HEK293 (cell line): Measurements from ENCODE around the gene TRIM66.

Experiments
- CTCF ChIA-PET: fragments of 350-600 bp; formaldehyde crosslinking; extraction: SDS; loops from one replicate; lab custom pipeline; 2021; ENCODE audit warnings: antibody characterized with exemption; lab: Yijun Ruan, JAX
- POLR2A ChIA-PET: fragments of 300-600 bp; formaldehyde crosslinking; extraction: SDS; loops from one replicate; lab custom pipeline; 2020; ENCODE audit warnings: antibody characterized with exemption, inconsistent platforms; lab: Yijun Ruan, JAX
- H3K27ac ChIP-seq: fragments of 200-500 bp; sonication (Bioruptor generic); 2 replicates; pipeline ENCODE4 v1.5.1; 2014; ENCODE audit warnings: low read depth, low read length, control low read depth, inconsistent platforms; ENCODE audit errors: extremely low read depth
- H3K36me3 ChIP-seq, 2 experiments: fragments of 200-500 bp in 1 of 2; sonication (Bioruptor generic) in 1 of 2; 1 replicate in 1 of 2; 2 replicates in 1 of 2; pipeline ENCODE4 v1.5.1; 2014 to 2017; ENCODE audit warnings: inconsistent platforms in 2 of 2, low read length in 2 of 2; ENCODE audit not compliant: control insufficient read depth in 2 of 2, insufficient read depth in 1 of 2
- H3K4me1 ChIP-seq: fragments of 200-500 bp; sonication (Bioruptor generic); 2 replicates; pipeline ENCODE4 v1.5.1; 2014; ENCODE audit warnings: mild to moderate bottlenecking, low read length, inconsistent platforms; ENCODE audit not compliant: control insufficient read depth, insufficient read depth
- H3K4me3 ChIP-seq: 2 replicates; pipeline ENCODE4 v1.5.1; 2011; ENCODE audit warnings: low read depth, mild to moderate bottlenecking, control low read depth, low read length, moderate library complexity
- H3K9me3 ChIP-seq: fragments of 200-500 bp; sonication (Bioruptor generic); 2 replicates; pipeline ENCODE4 v1.5.1; 2014; ENCODE audit warnings: low read depth, low read length, inconsistent platforms; ENCODE audit not compliant: control insufficient read depth, insufficient read depth
- BCL11B ChIP-seq: fragments of 450-650 bp; formaldehyde crosslinking; IDR thresholded peaks from 2 replicates; pipeline ENCODE4 v1.5.1; 2016; ENCODE audit warnings: low read depth, missing biosample characterization, missing genetic modification characterization
- IKZF3 ChIP-seq: fragments of 450-650 bp; IDR thresholded peaks from 2 replicates; pipeline ENCODE4 v1.5.0; 2018; ENCODE audit warnings: missing biosample characterization, mild to moderate bottlenecking, missing genetic modification characterization, moderate library complexity
- MEIS1 ChIP-seq: sonication (generic); formaldehyde crosslinking; IDR thresholded peaks from 2 replicates; pipeline ENCODE4 v1.8.1; 2022; ENCODE audit warnings: missing genetic modification reagents, mild to moderate bottlenecking, borderline replicate concordance
- SCRT1 ChIP-seq: fragments of 450-650 bp; formaldehyde crosslinking; IDR thresholded peaks from 2 replicates; pipeline ENCODE4 v1.5.1; 2016; ENCODE audit warnings: missing biosample characterization, missing genetic modification characterization, borderline replicate concordance
- ZBTB48 ChIP-seq: fragments of 450-650 bp; formaldehyde crosslinking; IDR thresholded peaks from 2 replicates; pipeline ENCODE4 v1.5.1; 2016; ENCODE audit warnings: missing biosample characterization, missing genetic modification characterization
- ZNF302 ChIP-seq: fragments of 450-650 bp; formaldehyde crosslinking; IDR thresholded peaks from 2 replicates; pipeline ENCODE4 v1.5.1; 2016; ENCODE audit warnings: missing biosample characterization, missing genetic modification characterization, low read depth
- ZNF341 ChIP-seq: fragments of 450-650 bp; formaldehyde crosslinking; IDR thresholded peaks from 2 replicates; pipeline ENCODE4; 2016; ENCODE audit warnings: low read depth, missing biosample characterization, missing genetic modification characterization
- ZNF362 ChIP-seq: fragments of 450-650 bp; formaldehyde crosslinking; IDR thresholded peaks from 2 replicates; pipeline ENCODE4 v1.5.1; 2016; ENCODE audit warnings: missing biosample characterization, missing genetic modification characterization
- ZNF398 ChIP-seq: fragments of 450-650 bp; formaldehyde crosslinking; IDR thresholded peaks from 2 replicates; pipeline ENCODE4 v1.5.1; 2017; ENCODE audit warnings: missing biosample characterization, missing genetic modification characterization
- ZNF626 ChIP-seq: fragments of 450-650 bp; sonication (Bioruptor Pico); formaldehyde crosslinking; IDR thresholded peaks from 2 replicates; pipeline ENCODE4 v1.5.1; 2018; ENCODE audit warnings: missing biosample characterization, missing genetic modification characterization, inconsistent platforms
- TF ChIP-seq, protein P1 (sequence below): fragments of 450-650 bp; formaldehyde crosslinking; IDR thresholded peaks from 2 replicates; pipeline ENCODE4 v1.5.1; 2016; ENCODE audit warnings: missing biosample characterization, missing genetic modification characterization, borderline replicate concordance
- TF ChIP-seq, protein P2 (sequence below): fragments of 450-650 bp; formaldehyde crosslinking; IDR thresholded peaks from 2 replicates; pipeline ENCODE4 v1.5.1; 2016; ENCODE audit warnings: missing biosample characterization, missing genetic modification characterization
- TF ChIP-seq, protein P3 (sequence below): fragments of 450-650 bp; formaldehyde crosslinking; conservative IDR thresholded peaks from 2 replicates; pipeline ENCODE4 v1.5.1; 2016; ENCODE audit warnings: low read depth, missing biosample characterization, missing genetic modification characterization

Gene TRIM66

DNA sequence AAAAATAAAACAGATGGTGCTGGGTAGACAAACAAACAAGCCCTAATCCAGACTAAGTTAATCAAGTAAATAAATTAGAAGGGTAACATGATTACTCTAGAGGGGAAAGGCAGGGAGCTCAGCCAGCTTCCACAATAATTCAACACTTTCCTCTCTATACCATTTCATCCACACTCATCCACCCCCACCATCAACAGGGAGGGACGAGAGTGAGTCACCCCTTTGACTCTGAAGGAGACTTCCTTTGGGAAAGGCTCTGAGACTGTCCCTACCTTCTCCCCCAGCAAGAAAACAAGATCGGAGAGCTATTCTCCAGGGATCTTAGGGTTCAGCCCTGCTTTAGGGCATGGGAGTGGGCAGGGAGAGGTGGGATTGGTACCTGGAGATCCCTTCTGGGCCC is 33.1 kb downstream of the TRIM66 start:
- CTCF ChIA-PET, result no interaction called here

More for the DNA sequence above, 33.1 kb downstream of the TRIM66 start:
- POLR2A ChIA-PET, result no interaction called here
- TF ChIP-seq ZNF341 (tag by site-specific recombination) (no peak), ZBTB48 (tag by site-specific recombination) (no peak), BCL11B (no peak), ZNF626 (tag by site-specific recombination) (no peak), MEIS1 (CRISPR knock-in tag) (no peak), IKZF3 (tag by site-specific recombination) (no peak), SCRT1 (tag by site-specific recombination) (no peak), ZNF362 (tag by site-specific recombination) (no peak), ZNF302 (no peak), ZNF398 (no peak)
- TF ChIP-seq, protein P1, sequence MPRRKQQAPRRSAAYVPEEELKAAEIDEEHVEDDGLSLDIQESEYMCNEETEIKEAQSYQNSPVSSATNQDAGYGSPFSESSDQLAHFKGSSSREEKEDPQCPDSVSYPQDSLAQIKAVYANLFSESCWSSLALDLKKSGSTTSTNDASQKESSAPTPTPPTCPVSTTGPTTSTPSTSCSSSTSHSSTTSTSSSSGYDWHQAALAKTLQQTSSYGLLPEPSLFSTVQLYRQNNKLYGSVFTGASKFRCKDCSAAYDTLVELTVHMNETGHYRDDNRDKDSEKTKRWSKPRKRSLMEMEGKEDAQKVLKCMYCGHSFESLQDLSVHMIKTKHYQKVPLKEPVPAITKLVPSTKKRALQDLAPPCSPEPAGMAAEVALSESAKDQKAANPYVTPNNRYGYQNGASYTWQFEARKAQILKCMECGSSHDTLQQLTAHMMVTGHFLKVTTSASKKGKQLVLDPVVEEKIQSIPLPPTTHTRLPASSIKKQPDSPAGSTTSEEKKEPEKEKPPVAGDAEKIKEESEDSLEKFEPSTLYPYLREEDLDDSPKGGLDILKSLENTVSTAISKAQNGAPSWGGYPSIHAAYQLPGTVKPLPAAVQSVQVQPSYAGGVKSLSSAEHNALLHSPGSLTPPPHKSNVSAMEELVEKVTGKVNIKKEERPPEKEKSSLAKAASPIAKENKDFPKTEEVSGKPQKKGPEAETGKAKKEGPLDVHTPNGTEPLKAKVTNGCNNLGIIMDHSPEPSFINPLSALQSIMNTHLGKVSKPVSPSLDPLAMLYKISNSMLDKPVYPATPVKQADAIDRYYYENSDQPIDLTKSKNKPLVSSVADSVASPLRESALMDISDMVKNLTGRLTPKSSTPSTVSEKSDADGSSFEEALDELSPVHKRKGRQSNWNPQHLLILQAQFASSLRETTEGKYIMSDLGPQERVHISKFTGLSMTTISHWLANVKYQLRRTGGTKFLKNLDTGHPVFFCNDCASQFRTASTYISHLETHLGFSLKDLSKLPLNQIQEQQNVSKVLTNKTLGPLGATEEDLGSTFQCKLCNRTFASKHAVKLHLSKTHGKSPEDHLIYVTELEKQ (tag by site-specific recombination), result no peak
- TF ChIP-seq, protein P2, sequence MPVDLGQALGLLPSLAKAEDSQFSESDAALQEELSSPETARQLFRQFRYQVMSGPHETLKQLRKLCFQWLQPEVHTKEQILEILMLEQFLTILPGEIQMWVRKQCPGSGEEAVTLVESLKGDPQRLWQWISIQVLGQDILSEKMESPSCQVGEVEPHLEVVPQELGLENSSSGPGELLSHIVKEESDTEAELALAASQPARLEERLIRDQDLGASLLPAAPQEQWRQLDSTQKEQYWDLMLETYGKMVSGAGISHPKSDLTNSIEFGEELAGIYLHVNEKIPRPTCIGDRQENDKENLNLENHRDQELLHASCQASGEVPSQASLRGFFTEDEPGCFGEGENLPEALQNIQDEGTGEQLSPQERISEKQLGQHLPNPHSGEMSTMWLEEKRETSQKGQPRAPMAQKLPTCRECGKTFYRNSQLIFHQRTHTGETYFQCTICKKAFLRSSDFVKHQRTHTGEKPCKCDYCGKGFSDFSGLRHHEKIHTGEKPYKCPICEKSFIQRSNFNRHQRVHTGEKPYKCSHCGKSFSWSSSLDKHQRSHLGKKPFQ (tag by site-specific recombination), result no peak
- TF ChIP-seq, protein P3, sequence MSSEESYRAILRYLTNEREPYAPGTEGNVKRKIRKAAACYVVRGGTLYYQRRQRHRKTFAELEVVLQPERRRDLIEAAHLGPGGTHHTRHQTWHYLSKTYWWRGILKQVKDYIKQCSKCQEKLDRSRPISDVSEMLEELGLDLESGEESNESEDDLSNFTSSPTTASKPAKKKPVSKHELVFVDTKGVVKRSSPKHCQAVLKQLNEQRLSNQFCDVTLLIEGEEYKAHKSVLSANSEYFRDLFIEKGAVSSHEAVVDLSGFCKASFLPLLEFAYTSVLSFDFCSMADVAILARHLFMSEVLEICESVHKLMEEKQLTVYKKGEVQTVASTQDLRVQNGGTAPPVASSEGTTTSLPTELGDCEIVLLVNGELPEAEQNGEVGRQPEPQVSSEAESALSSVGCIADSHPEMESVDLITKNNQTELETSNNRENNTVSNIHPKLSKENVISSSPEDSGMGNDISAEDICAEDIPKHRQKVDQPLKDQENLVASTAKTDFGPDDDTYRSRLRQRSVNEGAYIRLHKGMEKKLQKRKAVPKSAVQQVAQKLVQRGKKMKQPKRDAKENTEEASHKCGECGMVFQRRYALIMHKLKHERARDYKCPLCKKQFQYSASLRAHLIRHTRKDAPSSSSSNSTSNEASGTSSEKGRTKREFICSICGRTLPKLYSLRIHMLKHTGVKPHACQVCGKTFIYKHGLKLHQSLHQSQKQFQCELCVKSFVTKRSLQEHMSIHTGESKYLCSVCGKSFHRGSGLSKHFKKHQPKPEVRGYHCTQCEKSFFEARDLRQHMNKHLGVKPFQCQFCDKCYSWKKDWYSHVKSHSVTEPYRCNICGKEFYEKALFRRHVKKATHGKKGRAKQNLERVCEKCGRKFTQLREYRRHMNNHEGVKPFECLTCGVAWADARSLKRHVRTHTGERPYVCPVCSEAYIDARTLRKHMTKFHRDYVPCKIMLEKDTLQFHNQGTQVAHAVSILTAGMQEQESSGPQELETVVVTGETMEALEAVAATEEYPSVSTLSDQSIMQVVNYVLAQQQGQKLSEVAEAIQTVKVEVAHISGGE (tag by site-specific recombination), result no peak
- Histone ChIP-seq H3K9me3 (no peaks in the 10 kb centered on the region), H3K27ac (no peak overlapping the region), H3K4me3 (no peak overlapping the region), H3K4me1 (no peaks in the 10 kb centered on the region), H3K36me3 (peaks cover 0 to 50% of the 10 kb centered on the region in 2 experiments; a peak in 1 of 3 replicates)
